NCI-H2227 (cell line): ENCODE data around the gene ANAPC16.
"Not testable (repeated sequence)": the region's sequence is repeated elsewhere in the genome, so short reads cannot be mapped to it uniquely, and the experiment has no call there.

ENCODE experiments used
- DNase-seq: peaks from one replicate; lab custom pipeline; 2025; ENCODE audit not compliant: unreplicated experiment; lab: John Stamatoyannopoulos, UW

The ANAPC16 gene

GRCh38 chr10:72277340-72277995 lies 61.7 kb downstream of the ANAPC16 start:
- DNase-seq = no peak

DNA sequence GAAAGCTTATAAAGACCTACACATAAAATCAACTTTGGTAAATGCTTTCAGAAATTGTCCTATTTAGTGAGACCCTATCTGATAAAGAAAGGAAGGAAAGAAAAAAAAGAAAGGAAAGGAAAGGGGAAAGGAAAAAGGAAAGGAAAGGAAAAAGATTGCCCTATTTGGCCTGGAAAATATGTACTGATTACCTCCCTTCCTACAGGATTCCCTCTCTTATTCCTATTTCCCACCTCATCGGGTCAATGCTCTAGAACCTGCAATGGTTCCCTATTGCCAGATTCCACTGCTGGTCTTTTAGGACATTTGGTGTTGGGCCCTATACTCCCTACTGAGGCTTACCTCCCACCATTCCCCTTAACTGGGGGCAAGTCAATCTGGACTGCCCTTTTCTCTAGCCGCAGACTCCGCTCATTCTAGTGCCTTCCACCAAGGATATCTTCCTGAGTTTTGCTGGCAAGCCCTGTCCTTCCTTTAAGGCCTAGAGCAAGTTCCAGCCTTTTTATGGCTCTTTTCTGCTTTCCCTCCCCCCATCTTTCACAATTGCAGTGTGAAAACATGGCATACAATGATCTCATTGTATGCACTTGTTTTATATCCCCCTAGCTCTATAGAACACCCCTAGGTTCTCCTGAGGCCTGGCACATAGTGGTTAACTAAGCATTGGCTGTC lies 62.3 kb downstream of the ANAPC16 start:
- DNase-seq = no peak

GRCh38 chr10:72278668-72279393 lies 63.0 kb downstream of the ANAPC16 start:
- DNase-seq = no peak

- DNase-seq = not testable (repeated sequence)
These were observed 63.8 kb downstream of the ANAPC16 start for GRCh38 chr10:72279587-72279986.

- DNase-seq = no peak
These were observed 67.3 kb downstream of the ANAPC16 start for GRCh38 chr10:72283131-72283530.
